DMS53 (cell line): ENCODE data around the gene FXYD1.
A peak's percentile ranks its signal among the peaks of the same experiment; 100 is the strongest.
"Not testable (repeated sequence)": the region's sequence is repeated elsewhere in the genome, so short reads cannot be mapped to it uniquely, and the experiment has no call there.

Experiments
- DNase-seq: peaks from one replicate; lab custom pipeline; 2025; lab: John Stamatoyannopoulos, UW

FXYD1 gene

DNA sequence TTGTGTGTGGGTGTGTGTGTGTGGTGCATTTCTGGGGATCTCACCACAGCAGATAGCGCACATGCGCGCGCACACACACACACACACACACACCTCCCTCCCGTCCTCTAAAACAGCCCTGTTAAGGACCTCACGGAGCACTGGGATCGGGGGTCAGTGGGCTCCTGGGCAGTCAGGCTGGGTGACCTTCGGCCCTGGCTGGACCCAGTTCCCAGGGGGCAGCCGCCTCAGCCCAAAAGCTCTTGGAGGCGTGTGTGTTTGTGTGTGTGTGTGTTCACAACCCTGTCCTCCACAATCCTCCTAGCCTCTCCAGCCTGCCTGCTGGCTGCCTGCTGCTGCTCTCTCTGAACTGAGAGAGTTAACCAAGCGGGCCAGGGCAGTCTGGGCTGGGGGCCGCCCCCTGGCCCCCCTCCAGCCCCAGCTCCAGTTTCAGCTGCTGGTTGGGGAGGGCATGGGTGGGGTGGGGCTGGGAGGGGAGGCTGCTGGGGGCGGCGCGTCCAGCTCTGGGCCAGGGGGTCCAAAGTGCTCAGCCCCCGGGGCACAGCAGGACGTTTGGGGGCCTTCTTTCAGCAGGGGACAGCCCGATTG is at the start of gene FXYD1:
TSS of gene FXYD1 (plus strand) at position 520 of the 588 bp plus-strand sequence. CDS start 1,256 bp downstream, outside the sequence.
- no peak for DNase-seq

GRCh38 chr19:35089554-35089953 is 49.1 kb upstream of the FXYD1 start:
- DNase-seq, result no peak

GRCh38 chr19:35090160-35090505 is 48.5 kb upstream of the FXYD1 start:
- DNase-seq, result no peak

GRCh38 chr19:35090506-35091214 is 48.0 kb upstream of the FXYD1 start:
- DNase-seq, result peak; percentile 91

GRCh38 chr19:35093430-35093829 is 45.2 kb upstream of the FXYD1 start:
- DNase-seq, result no peak

- no peak for DNase-seq
Observed at GRCh38 chr19:35093941-35094647, 44.5 kb upstream of the FXYD1 start.

- DNase-seq, result no peak
Observed at GRCh38 chr19:35094656-35095055, 44.0 kb upstream of the FXYD1 start.

GRCh38 chr19:35095667-35096368 is 42.8 kb upstream of the FXYD1 start:
- no peak for DNase-seq

DNA sequence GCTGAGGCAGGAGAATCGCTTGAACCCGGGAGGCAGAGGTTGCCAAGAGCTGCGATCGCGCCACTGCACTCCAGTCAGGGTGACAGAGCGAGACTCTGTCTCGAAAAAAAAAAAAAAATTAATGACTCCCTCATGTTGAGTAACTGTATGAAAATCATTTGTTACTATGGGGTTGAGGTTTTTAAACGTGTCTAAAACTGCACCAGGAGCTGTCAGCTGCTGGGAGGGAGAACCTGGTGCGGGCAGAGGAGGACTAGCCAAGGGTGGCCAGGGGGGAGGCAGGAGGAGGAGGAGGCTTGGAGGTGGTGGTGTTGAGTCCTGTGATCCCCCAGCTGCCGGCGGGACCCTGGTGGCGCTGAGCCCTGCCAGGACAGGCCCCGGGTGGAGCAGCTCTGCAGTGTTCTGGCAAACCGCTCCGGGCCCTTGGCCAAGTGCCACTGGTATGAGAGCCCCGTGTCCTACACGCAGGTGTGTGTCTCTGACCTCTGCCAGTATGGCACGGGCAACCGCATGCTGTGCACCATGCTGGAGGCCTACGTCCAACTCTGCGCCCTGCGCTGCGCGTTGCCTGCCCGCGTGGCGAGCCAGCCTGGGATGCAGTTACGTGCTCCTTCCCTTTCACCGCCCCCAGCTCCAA is 40.1 kb upstream of the FXYD1 start:
- no peak for DNase-seq

DNA sequence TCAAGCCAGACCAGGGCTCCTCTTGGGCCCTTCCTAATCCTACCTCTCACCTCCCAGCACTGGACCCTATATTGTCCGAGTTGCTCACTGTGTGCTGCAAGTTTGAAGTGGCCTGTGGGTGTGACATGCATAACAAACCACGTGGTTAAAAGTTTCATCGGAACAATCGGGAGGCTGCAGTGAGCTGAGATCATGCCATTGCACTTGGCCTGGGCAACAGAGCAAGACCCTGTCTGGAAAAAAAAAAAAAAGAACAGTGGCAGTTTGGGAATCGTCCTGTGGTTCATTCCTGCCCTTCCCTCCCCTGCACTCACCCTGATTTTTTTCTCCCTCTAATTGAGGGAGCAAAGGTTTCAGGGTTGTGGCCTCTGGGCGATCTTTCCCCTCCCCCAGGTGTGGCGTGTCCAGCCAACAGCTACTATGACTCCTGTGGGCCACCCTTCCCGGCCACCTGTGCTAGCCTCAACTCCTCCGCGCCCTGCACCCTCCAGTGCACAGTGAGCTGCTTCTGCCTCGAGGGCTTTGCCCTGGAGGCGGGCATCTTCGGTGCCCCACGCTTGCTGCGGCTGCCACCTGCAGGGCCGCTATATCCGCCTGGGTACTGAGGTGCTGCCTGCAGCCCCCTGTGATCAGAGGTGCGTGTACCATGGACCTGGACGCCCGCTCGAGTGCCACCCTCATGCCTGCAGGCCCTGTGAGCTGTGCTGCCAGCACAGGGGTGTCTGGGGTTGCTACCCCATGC is 39.3 kb upstream of the FXYD1 start:
- DNase-seq, result no peak

- DNase-seq, result no peak
Observed at GRCh38 chr19:35099897-35100275, 38.7 kb upstream of the FXYD1 start.

- no peak for DNase-seq
Observed at GRCh38 chr19:35100588-35101533, 37.8 kb upstream of the FXYD1 start.

DNA sequence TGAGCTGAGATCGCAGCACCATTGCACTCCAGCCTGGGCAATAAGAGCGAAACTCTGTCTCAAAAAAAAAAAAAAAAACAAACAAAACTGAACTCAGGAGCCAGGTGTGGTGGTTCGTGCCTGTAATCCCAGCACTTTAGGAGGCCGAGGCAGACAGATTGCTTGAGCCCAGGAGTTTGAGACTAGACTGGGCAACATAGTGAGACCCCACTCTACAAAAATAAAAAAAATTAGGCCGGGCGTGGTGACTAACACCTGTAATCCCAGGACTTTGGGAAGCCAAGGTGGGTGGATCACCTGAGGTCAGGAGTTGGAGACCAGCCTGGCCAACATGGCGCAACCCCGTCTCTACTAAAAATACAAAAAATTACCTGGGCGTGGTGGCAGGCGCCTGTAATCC is 36.7 kb upstream of the FXYD1 start:
- DNase-seq, result not testable (repeated sequence)

- not testable (repeated sequence) for DNase-seq
Observed at GRCh38 chr19:35103614-35104013, 35.0 kb upstream of the FXYD1 start.

GRCh38 chr19:35104361-35104760 is 34.3 kb upstream of the FXYD1 start:
- DNase-seq, result no peak

DNA sequence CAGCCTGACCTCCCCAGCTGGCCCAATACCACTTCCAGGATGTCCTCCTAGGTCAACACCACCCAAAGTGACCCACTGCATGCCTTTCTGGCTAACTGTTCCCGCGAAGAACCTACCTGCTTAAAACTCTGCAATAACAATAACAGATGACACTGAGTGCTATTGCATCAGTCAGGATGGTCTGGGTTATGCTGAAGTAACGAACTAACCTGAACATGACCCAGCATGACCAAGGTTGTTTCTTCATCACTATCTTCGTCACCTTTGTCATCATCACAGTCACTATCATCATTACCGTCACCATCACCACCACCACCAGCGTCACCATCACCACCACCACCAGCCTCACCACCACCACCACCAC is 33.6 kb upstream of the FXYD1 start:
- no peak for DNase-seq

DNA sequence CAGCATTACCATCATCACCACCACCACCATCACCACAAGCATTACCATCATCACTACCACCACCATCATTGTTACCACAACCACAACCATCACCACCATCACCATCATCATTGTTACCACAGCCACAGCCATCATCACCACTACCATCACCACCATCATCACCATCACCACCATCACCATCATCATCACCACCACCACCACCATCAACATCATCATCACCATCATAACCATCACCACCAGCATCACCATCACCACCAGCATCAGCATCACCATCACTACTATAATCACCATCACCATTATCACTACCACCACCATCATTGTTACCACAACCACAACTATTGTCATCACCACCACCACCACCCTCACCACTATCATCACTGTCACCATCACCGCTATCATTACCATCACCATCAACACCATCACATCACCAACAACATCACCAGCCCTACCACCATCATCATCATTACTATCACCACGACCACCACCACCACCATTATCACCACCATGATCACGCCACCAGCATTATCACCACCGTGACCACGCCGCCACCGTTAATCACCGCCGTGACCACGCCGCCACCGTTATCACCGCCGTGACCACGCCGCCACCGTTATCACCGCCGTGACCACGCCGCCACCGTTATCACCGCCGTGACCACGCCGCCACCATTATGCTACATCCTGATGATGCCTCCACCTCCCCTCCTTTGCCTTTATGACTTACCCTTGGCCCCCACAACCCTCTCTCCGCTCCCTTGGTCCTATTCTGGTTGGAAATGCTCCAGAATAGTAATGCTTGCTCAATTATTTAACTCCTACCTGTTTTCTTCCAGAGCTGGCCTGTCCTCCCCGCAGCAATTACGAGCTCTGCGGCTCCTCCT is 33.0 kb upstream of the FXYD1 start:
- no peak for DNase-seq

DNA sequence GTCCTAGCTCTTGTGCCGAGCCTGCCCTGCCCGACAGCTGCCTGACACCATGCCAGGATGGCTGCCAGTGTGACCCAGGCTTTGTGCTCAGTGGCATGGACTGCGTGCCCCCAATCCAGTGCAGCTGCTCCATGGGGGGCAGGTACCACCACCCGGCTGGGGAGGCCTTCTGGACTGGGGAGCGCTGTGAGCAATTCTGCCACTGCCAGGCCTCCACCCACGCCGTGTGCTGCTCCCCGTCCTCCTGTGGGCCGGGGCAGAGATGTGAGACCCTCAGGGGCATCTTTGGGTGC is 32.4 kb upstream of the FXYD1 start:
- no peak for DNase-seq

DNA sequence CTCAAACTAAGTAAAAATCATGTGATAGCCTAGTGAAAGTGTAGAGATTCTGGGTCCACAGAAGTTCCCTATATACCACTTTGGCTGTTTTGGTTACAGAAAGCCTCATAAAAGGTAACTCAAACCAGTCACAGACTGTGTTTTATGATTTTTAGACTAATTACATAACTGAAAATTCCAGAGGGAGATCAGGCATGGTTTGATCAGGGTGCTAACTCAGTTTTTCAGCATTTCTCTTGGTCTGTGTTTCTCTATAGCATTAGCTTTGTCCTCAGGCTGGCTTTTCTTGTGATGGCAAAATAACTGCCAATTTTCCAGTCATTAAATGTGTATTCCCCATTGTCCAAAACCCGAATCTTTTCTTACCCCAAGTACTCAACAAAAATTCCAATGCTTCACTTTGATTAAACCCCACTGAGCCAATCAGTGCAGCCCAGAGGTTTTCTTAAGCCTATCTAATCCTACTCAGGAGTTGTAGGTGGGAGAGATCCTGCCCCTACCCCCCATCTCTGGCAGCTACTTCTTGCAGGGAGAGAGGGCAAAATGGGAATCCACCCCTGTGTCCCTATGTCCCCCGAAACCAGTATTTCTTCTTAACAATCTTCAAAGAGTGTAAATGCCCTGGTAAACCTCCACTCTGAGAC is 31.6 kb upstream of the FXYD1 start:
- no peak for DNase-seq
